HEK293 (cell line): ENCODE results near the gene LPXN.

Experiments
- ATF2 ChIP-seq: fragments of 450-650 bp; formaldehyde crosslinking; IDR thresholded peaks from 2 replicates; pipeline ENCODE4 v1.5.1; 2016; ENCODE audit warnings: missing biosample characterization, missing genetic modification characterization, low read depth
- CTCF ChIP-seq: fragments of 450-650 bp; formaldehyde crosslinking; IDR thresholded peaks from 2 replicates; pipeline ENCODE4 v1.5.1; 2016; ENCODE audit warnings: missing biosample characterization, missing genetic modification characterization
- KLF10 ChIP-seq: fragments of 450-650 bp; IDR thresholded peaks from 2 replicates; pipeline ENCODE4 v1.5.1; 2018; ENCODE audit warnings: missing biosample characterization, mild to moderate bottlenecking, missing genetic modification characterization
- ZBTB7A ChIP-seq: fragments of 450-650 bp; formaldehyde crosslinking; IDR thresholded peaks from 2 replicates; pipeline ENCODE4 v1.5.1; 2016; ENCODE audit warnings: low read depth, missing biosample characterization, missing genetic modification characterization
- ZFP3 ChIP-seq: fragments of 450-650 bp; formaldehyde crosslinking; IDR thresholded peaks from 2 replicates; pipeline ENCODE4 v1.5.1; 2016; ENCODE audit warnings: low read depth, missing biosample characterization, missing genetic modification characterization
- ZNF24 ChIP-seq: fragments of 450-650 bp; formaldehyde crosslinking; IDR thresholded peaks from 2 replicates; pipeline ENCODE4 v1.5.1; 2016; ENCODE audit warnings: missing biosample characterization, missing genetic modification characterization

GRCh38 chr11:58505849-58506248, 69.8 kb downstream of the LPXN start:
- TF ChIP-seq ZFP3 (tag by site-specific recombination) (no peak), ATF2 (tag by site-specific recombination) (no peak), ZBTB7A (tag by site-specific recombination) (no peak), KLF10 (no peak), CTCF (tag by site-specific recombination) (no peak), ZNF24 (tag by site-specific recombination) (no peak)
